GM21528 (cell line): Measurements from ENCODE around the gene DOCK8.

Experiments
- ATAC-seq: cut with Tn5 transposase; IDR thresholded peaks from one replicate; pipeline ENCODE4 v1.9.1; 2021; ENCODE audit warnings: mild to moderate bottlenecking, moderate library complexity; ENCODE audit not compliant: unreplicated experiment, low FRiP score

DOCK8 gene

GRCh38 chr9:479971-480350 lies 265.3 kb downstream of the DOCK8 start:
- no peak for ATAC-seq

GRCh38 chr9:482739-483138 lies 268.1 kb downstream of the DOCK8 start:
- no peak for ATAC-seq

GRCh38 chr9:486156-486555 lies 271.5 kb downstream of the DOCK8 start:
- no peak for ATAC-seq

GRCh38 chr9:487429-487828 lies 272.8 kb downstream of the DOCK8 start:
- ATAC-seq: no peak

- ATAC-seq: no peak
Observed at GRCh38 chr9:488448-488847, 273.8 kb downstream of the DOCK8 start.

- ATAC-seq: no peak
Observed at GRCh38 chr9:489198-490197, 274.8 kb downstream of the DOCK8 start.

GRCh38 chr9:494764-495163 lies 280.1 kb downstream of the DOCK8 start:
- no peak for ATAC-seq

- ATAC-seq: no peak
Observed at GRCh38 chr9:495739-496138, 281.1 kb downstream of the DOCK8 start.

GRCh38 chr9:503326-503725 lies 288.7 kb downstream of the DOCK8 start:
- no peak for ATAC-seq

GRCh38 chr9:503881-504852 lies 289.5 kb downstream of the DOCK8 start, which contains the start of gene KANK1:
TSS of gene KANK1 (plus strand) at chr9:504695.
- ATAC-seq: peak; percentile 83

GRCh38 chr9:504921-505740 lies 290.5 kb downstream of the DOCK8 start:
- peak; percentile 35 for ATAC-seq

- no peak for ATAC-seq
Observed at GRCh38 chr9:505741-506059, 291.0 kb downstream of the DOCK8 start.

- ATAC-seq: no peak
Observed at GRCh38 chr9:506281-506680, 291.6 kb downstream of the DOCK8 start.

GRCh38 chr9:511861-512260 lies 297.2 kb downstream of the DOCK8 start:
- no peak for ATAC-seq

GRCh38 chr9:512555-513272 lies 298.0 kb downstream of the DOCK8 start:
- ATAC-seq: no peak
